Smooth muscle cell (in vitro differentiated cells): ENCODE results near the gene LIMS1. TPM values are rescaled to one million over a fixed set of nuclear protein-coding genes. Genes with fewer than 3 reads are reported as not detected.

Experiments
- DNase-seq: peaks from one replicate; lab custom pipeline; 2025; ENCODE audit not compliant: unreplicated experiment; lab: John Stamatoyannopoulos, UW
- H2AFZ ChIP-seq: fragments of 200-600 bp; sonication (generic); 2 replicates; pipeline ENCODE4 v1.6.0; 2016; ENCODE audit warnings: antibody characterized with exemption, low read depth, mild to moderate bottlenecking
- H3F3A ChIP-seq: fragments of 200-600 bp; sonication (generic); 2 replicates; pipeline ENCODE4 v1.6.0; 2017; ENCODE audit warnings: antibody characterized with exemption, low read depth
- H3K27ac ChIP-seq: fragments of 200-600 bp; sonication (generic); 2 replicates; pipeline ENCODE4 v1.5.1; 2016; ENCODE audit warnings: low read depth, mild to moderate bottlenecking
- H3K27me3 ChIP-seq: fragments of 200-600 bp; sonication (generic); 2 replicates; pipeline ENCODE4 v1.6.1; 2016; ENCODE audit warnings: low read depth, mild to moderate bottlenecking
- H3K36me3 ChIP-seq: fragments of 200-600 bp; sonication (generic); 2 replicates; pipeline ENCODE4 v1.5.1; 2016; ENCODE audit warnings: low read depth
- H3K4me1 ChIP-seq: fragments of 200-600 bp; sonication (generic); 2 replicates; pipeline ENCODE4 v1.5.1; 2016; ENCODE audit warnings: low read depth
- H3K4me2 ChIP-seq: fragments of 200-600 bp; sonication (generic); 2 replicates; pipeline ENCODE4 v1.6.0; 2016; ENCODE audit warnings: mild to moderate bottlenecking
- H3K4me3 ChIP-seq: fragments of 200-600 bp; sonication (generic); 2 replicates; pipeline ENCODE4 v1.5.1; 2016; ENCODE audit warnings: mild to moderate bottlenecking
- H3K79me2 ChIP-seq: fragments of 200-600 bp; sonication (generic); 2 replicates; pipeline ENCODE4 v1.6.0; 2016; ENCODE audit warnings: low read depth, mild to moderate bottlenecking
- H3K9ac ChIP-seq: fragments of 200-600 bp; sonication (generic); 2 replicates; pipeline ENCODE4 v1.6.0; 2016; ENCODE audit warnings: low read depth
- H3K9me3 ChIP-seq: fragments of 200-600 bp; sonication (generic); replicated peaks from 2 replicates; pipeline ENCODE4 v1.5.1; 2016; ENCODE audit warnings: low read depth
- H4K20me1 ChIP-seq: fragments of 200-600 bp; sonication (generic); 2 replicates; pipeline ENCODE4 v1.6.0; 2016; ENCODE audit warnings: low read depth
- CTCF ChIP-seq: fragments of 200-600 bp; sonication (generic); IDR thresholded peaks from 2 replicates; pipeline ENCODE4 v1.5.1; 2017; ENCODE audit warnings: borderline replicate concordance, mild to moderate bottlenecking, antibody characterized with exemption; ENCODE audit not compliant: insufficient read depth, poor library complexity, severe bottlenecking
- WGBS: methylation state at CpG from one replicate; pipeline ENCODE4 v1.1.7; 2016; ENCODE audit warnings: low lambda C conversion rate; 5-methylcytosine and 5-hydroxymethylcytosine counted together
- polyA plus RNA-seq: library from polyadenylated mRNA; unstranded; fragments of >200 nt; fragmentation: Nextera tagmentation; extraction: Ambion mirVana; gene quantifications from 2 replicates; pipeline ENCODE4 v1.2.1, GENCODE V29; 2016
- total RNA-seq: library from RNA; depleted of rRNA; stranded (reverse); fragments of >200 nt; gene quantifications from 2 replicates; pipeline ENCODE4 v1.2.3, GENCODE V29; 2014

Gene LIMS1
- total and polyA plus RNA-seq, 2 experiments from 2014 or later, result 56.9 to 155 TPM

GRCh38 chr2:108602422-108602821 lies 68.2 kb downstream of the LIMS1 start:
- Histone ChIP-seq H3K4me2 (no peak overlapping the region), H2AFZ (no peak overlapping the region), H3K4me3 (no peak overlapping the region), H3F3A (no peaks in the 10 kb centered on the region), H3K79me2 (peaks cover 82% of the 10 kb centered on the region), H3K9me3 (no peaks in the 10 kb centered on the region), H3K27me3 (no peaks in the 10 kb centered on the region), H3K27ac (no peak overlapping the region), H3K4me1 (no peaks in the 10 kb centered on the region), H4K20me1 (peaks cover 30% of the 10 kb centered on the region), H3K9ac (no peak overlapping the region), H3K36me3 (no peaks in the 10 kb centered on the region)
- DNase-seq, result no peak
- no peak for TF ChIP-seq CTCF

- Histone ChIP-seq H3K9ac (no peak overlapping the region), H2AFZ (no peak overlapping the region), H3K27ac (peak overlapping the region; percentile 4), H3K4me3 (no peak overlapping the region), H3F3A (no peaks in the 10 kb centered on the region), H3K79me2 (peaks cover 92% of the 10 kb centered on the region), H4K20me1 (peaks cover 46% of the 10 kb centered on the region), H3K9me3 (no peaks in the 10 kb centered on the region), H3K36me3 (no peaks in the 10 kb centered on the region), H3K4me1 (no peaks in the 10 kb centered on the region), H3K27me3 (no peaks in the 10 kb centered on the region), H3K4me2 (no peak overlapping the region)
- DNase-seq, result no peak
- TF ChIP-seq CTCF, result no peak
- 57% methylated on average over 4 of the region's 4 CpGs for WGBS
Measured at GRCh38 chr2:108604196-108604595, 69.9 kb downstream of the LIMS1 start.

DNA sequence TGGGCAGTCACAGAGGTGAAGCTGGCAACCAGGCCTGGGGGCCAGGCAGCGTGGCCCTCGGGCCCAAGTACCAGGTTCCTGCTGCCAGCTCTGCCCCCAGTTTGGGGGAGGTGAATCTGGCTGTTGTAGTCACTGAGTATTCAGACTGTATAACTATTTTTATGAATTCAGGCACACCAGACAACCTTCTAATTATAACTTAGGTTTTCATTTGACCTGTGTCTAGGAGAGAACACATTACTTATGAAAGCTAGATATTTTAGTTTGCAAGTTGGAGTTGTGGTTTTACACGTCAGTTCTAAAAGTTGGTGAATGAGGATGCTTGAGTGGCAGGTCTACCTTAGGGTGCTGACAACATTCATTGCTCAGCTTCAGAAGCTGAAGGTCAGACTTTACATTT lies 71.7 kb downstream of the LIMS1 start:
- no peaks in the 10 kb centered on the region for H3K4me1 ChIP-seq
- no peaks in the 10 kb centered on the region for H3K27me3 ChIP-seq
- no peak for DNase-seq
- H3K9me3 ChIP-seq, result no peaks in the 10 kb centered on the region
- no peaks in the 10 kb centered on the region for H3F3A ChIP-seq
- no peak overlapping the region for H3K4me3 ChIP-seq
- no peak overlapping the region for H3K4me2 ChIP-seq
- no peak overlapping the region for H3K9ac ChIP-seq
- peak overlapping the region; percentile 2 for H3K27ac ChIP-seq
- 95% methylated on average over 3 of the region's 3 CpGs for WGBS
- H4K20me1 ChIP-seq, result peaks cover 61% of the 10 kb centered on the region
- TF ChIP-seq CTCF, result no peak
- no peak overlapping the region for H2AFZ ChIP-seq
- H3K36me3 ChIP-seq, result no peaks in the 10 kb centered on the region
- peaks cover 96% of the 10 kb centered on the region for H3K79me2 ChIP-seq

DNA sequence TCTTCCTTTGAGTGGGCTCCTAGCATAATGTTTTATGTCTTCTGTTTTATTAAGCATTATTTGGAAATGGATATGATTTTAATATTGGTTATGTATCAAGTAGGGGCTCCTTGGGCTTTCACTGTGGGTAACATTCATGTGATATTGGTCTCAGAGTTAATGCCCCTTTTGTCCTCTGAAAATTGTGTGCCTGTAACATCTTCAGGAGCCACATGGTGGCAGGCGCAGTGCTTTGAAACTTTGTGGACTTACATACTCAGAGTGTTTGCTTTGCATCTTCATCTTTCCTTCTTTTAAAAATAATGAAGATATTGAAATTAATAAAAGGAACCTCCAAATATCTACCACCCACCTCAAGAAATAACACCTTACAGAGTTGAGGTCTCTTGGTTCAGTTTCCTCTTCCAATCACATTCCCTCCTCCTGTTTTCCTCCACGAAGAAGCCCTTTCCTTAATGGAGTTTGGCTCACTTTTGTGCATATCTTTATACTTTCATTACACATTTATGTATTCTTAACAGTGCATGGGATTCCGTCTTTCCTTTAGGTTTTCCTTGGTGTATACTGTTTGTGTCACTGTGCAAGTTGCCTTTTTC lies 73.5 kb downstream of the LIMS1 start:
- 90% methylated on average over 3 of the region's 3 CpGs for WGBS
- TF ChIP-seq CTCF, result peak; percentile 47
- H3K27ac ChIP-seq, result no peak overlapping the region
- no peak for DNase-seq
- H4K20me1 ChIP-seq, result peaks cover 75% of the 10 kb centered on the region
- no peaks in the 10 kb centered on the region for H3K9me3 ChIP-seq
- no peak overlapping the region for H3K4me3 ChIP-seq
- H3K36me3 ChIP-seq, result no peaks in the 10 kb centered on the region
- no peaks in the 10 kb centered on the region for H3K4me1 ChIP-seq
- peaks cover 94% of the 10 kb centered on the region for H3K79me2 ChIP-seq
- no peak overlapping the region for H3K4me2 ChIP-seq
- no peak overlapping the region for H2AFZ ChIP-seq
- H3K27me3 ChIP-seq, result no peaks in the 10 kb centered on the region
- H3K9ac ChIP-seq, result no peak overlapping the region
- H3F3A ChIP-seq, result no peaks in the 10 kb centered on the region
